Panc1 (cell line): Measurements from ENCODE around the gene CHRNA3. TPM values are rescaled to one million over a fixed set of nuclear protein-coding genes. Genes with fewer than 3 reads are reported as not detected.

Experiments used
- ATAC-seq: fragments of 200-7000 bp; cut with Tn5 transposase; 2 replicates; pipeline ENCODE4 v1.9.1; 2020; ENCODE audit warnings: mild to moderate bottlenecking, moderate library complexity
- BruUV-seq: library from RNA; stranded (reverse); fragments of 400-500 nt; replicated peaks from 2 replicates; lab custom pipeline; 2021; lab: Mats Ljungman, UMichigan
- CTCF ChIA-PET: fragments of 300-600 bp; sonication (Branson Sonifier 250); formaldehyde crosslinking; loops from one replicate; lab custom pipeline; 2022; ENCODE audit warnings: antibody characterized with exemption; lab: Charles Lee
- POLR2A ChIA-PET: fragments of 300-600 bp; sonication (Branson Sonifier 250); formaldehyde crosslinking; loops from one replicate; lab custom pipeline; 2022; ENCODE audit warnings: antibody characterized with exemption; lab: Charles Lee
- DNase-seq: peaks from one replicate; pipeline ENCODE4 v3.0.0-alpha.2; 2010; ENCODE audit warnings: low read depth, low spot score
- H3K27ac ChIP-seq: 2 replicates; pipeline ENCODE4 v1.5.1; 2011; ENCODE audit warnings: mild to moderate bottlenecking, low read length, inconsistent platforms
- H3K27me3 ChIP-seq: fragments of 200-500 bp; sonication (Bioruptor generic); 2 replicates; pipeline ENCODE4 v1.6.0; 2014; ENCODE audit warnings: low read length, inconsistent platforms; ENCODE audit not compliant: control insufficient read depth, insufficient read depth
- H3K36me3 ChIP-seq: fragments of 200-500 bp; sonication (Bioruptor generic); 2 replicates; pipeline ENCODE4 v1.5.1; 2014; ENCODE audit warnings: inconsistent platforms, mild to moderate bottlenecking, low read length, moderate library complexity; ENCODE audit not compliant: control insufficient read depth, insufficient read depth
- H3K4me1 ChIP-seq: 2 replicates; pipeline ENCODE4 v1.5.1; 2011; ENCODE audit warnings: inconsistent platforms, mild to moderate bottlenecking, low read length, moderate library complexity; ENCODE audit not compliant: control insufficient read depth, insufficient read depth
- H3K4me3 ChIP-seq, 2 experiments: 2 replicates each; pipeline ENCODE4 v1.5.1; 2011 to 2012; ENCODE audit warnings: low read depth in 2 of 2, low read length in 2 of 2, mild to moderate bottlenecking in 2 of 2, inconsistent platforms in 1 of 2, moderate library complexity in 1 of 2
- H3K9me3 ChIP-seq: fragments of 200-500 bp; sonication (Bioruptor generic); 2 replicates; pipeline ENCODE4 v1.5.1; 2014; ENCODE audit warnings: low read depth, mild to moderate bottlenecking, inconsistent platforms, low read length, moderate library complexity; ENCODE audit not compliant: control insufficient read depth, insufficient read depth
- CTCF ChIP-seq: fragments of 450-650 bp; IDR thresholded peaks from 2 replicates; pipeline ENCODE4 v1.5.1; 2017; ENCODE audit warnings: mild to moderate bottlenecking
- POLR2AphosphoS5 ChIP-seq: IDR thresholded peaks from 2 replicates; pipeline ENCODE4 v1.6.1; 2012; ENCODE audit warnings: mild to moderate bottlenecking, low read depth, low read length, moderate library complexity
- REST ChIP-seq, 2 experiments: IDR thresholded peaks; 2 replicates each; pipeline ENCODE4 v1.6.1; 2011 to 2012; ENCODE audit warnings: low read depth in 2 of 2, control low read depth in 1 of 2, low read length in 1 of 2, mild to moderate bottlenecking in 1 of 2, moderate library complexity in 1 of 2; ENCODE audit not compliant: insufficient read depth in 1 of 2
- SIN3A ChIP-seq: IDR thresholded peaks from 2 replicates; pipeline ENCODE4 v1.6.1; 2012; ENCODE audit warnings: low read depth, mild to moderate bottlenecking, low read length, moderate library complexity, borderline replicate concordance; ENCODE audit not compliant: insufficient read depth
- TCF7L2 ChIP-seq: IDR thresholded peaks from 2 replicates; pipeline ENCODE4 v1.6.1; 2011; ENCODE audit warnings: mild to moderate bottlenecking, low read depth, low read length, inconsistent platforms
- in situ Hi-C: cut with HindIII; loops from 2 replicates; pipeline ENCODE4 v1.10.0; 2016; ENCODE audit warnings: low sequenced_read_pairs, low pct_unique_long_range_greater_than_20kb
- intact Hi-C: fragments of 100-400 bp; cut with micrococcal nuclease; formaldehyde crosslinking; loops from one replicate; pipeline ENCODE4 v1.10.0; 2022; ENCODE audit not compliant: unreplicated experiment
- total RNA-seq: library from RNA; stranded (reverse); gene quantifications from one replicate; pipeline ENCODE4 v1.2.1, GENCODE V29; 2021; ENCODE audit not compliant: unreplicated experiment

The CHRNA3 gene
- total RNA-seq, 1 experiment from 2014 or later: 0.31 TPM

GRCh38 chr15:78605201-78605600 lies 15.6 kb downstream of the CHRNA3 start:
- TF ChIP-seq SIN3A (no peak), REST (IDR thresholded peaks at IDR 0.05; ENCODE audit: insufficient read depth in 1 of 2, low read depth in 2 of 2, low read length in 1 of 2) (no peak), TCF7L2 (no peak), CTCF (no peak), POLR2AphosphoS5 (no peak)
- Histone ChIP-seq H3K36me3 (no peaks in the 10 kb centered on the region), H3K4me1 (no peaks in the 10 kb centered on the region), H3K9me3 (no peaks in the 10 kb centered on the region), H3K4me3 (no peak overlapping the region), H3K27ac (no peak overlapping the region), H3K27me3 (no peaks in the 10 kb centered on the region)
- intact Hi-C loops: no loop called here
- CTCF ChIA-PET: no interaction called here
- DNase-seq: no peak
- ATAC-seq: no peak
- POLR2A ChIA-PET: interaction anchor here (0.6 kb wide), 1 partner anchor 145 kb away, joined by 3 read pairs; no protein-coding TSS in a partner anchor
- in situ Hi-C loops: no loop called here
- no TSS peak for BruUV-seq

GRCh38 chr15:78604420-78604819 lies 16.4 kb downstream of the CHRNA3 start:
- intact Hi-C loops: no loop called here
- POLR2A ChIA-PET: interaction anchor here (0.6 kb wide), 1 partner anchor 144 kb away, joined by 3 read pairs; no protein-coding TSS in a partner anchor

More at GRCh38 chr15:78604420-78604819, 16.4 kb downstream of the CHRNA3 start:
- no TSS peak for BruUV-seq
- no peak overlapping the region for H3K4me3 ChIP-seq
- H3K4me1 ChIP-seq: no peaks in the 10 kb centered on the region
- in situ Hi-C loops: no loop called here
- no peak for DNase-seq
- ATAC-seq: no peak
- CTCF ChIA-PET: no interaction called here
- H3K36me3 ChIP-seq: no peaks in the 10 kb centered on the region
- no peaks in the 10 kb centered on the region for H3K27me3 ChIP-seq
- no peaks in the 10 kb centered on the region for H3K9me3 ChIP-seq
- H3K27ac ChIP-seq: no peak overlapping the region
- no peak for TF ChIP-seq POLR2AphosphoS5
- no peak for TF ChIP-seq REST (IDR thresholded peaks at IDR 0.05; ENCODE audit: insufficient read depth in 1 of 2, low read depth in 2 of 2, low read length in 1 of 2)
